HCT116 (cell line): Measurements from ENCODE around the gene FAF2.

ENCODE experiments used
- ATF3 ChIP-seq: IDR thresholded peaks from 2 replicates; pipeline ENCODE4 v1.6.1; 2012
- CTCF ChIP-seq, 3 experiments: fragments of 200-600 bp in 1 of 3; sonication (generic) in 1 of 3; IDR thresholded peaks in 2 of 3; conservative IDR thresholded peaks in 1 of 3; 2 replicates each; pipeline ENCODE4 v1.5.1; 2012 to 2017; ENCODE audit warnings: low read depth in 2 of 3, low read length in 2 of 3, antibody characterized with exemption in 1 of 3, borderline replicate concordance in 1 of 3, control low read depth in 1 of 3, mild to moderate bottlenecking in 1 of 3, mixed read lengths in 1 of 3, mixed run types in 1 of 3, moderate library complexity in 1 of 3; ENCODE audit not compliant: insufficient read depth in 1 of 3
- EGR1 ChIP-seq: IDR thresholded peaks from 2 replicates; pipeline ENCODE4 v1.6.1; 2012; ENCODE audit warnings: low read depth
- FOSL1 ChIP-seq: IDR thresholded peaks from 2 replicates; pipeline ENCODE4 v1.6.1; 2012; ENCODE audit warnings: low read depth
- POLR2A ChIP-seq: IDR thresholded peaks from 2 replicates; pipeline ENCODE4 v1.7.0; 2011; ENCODE audit warnings: borderline replicate concordance; ENCODE audit not compliant: insufficient read depth, insufficient read length; ENCODE audit errors: extremely low read depth
- RAD21 ChIP-seq: IDR thresholded peaks from 2 replicates; pipeline ENCODE4 v1.6.1; 2012; ENCODE audit warnings: low read depth, mild to moderate bottlenecking
- TCF7L2 ChIP-seq: IDR thresholded peaks from 2 replicates; pipeline ENCODE4 v1.7.0; 2011; ENCODE audit warnings: borderline replicate concordance, inconsistent platforms; ENCODE audit not compliant: insufficient read depth, insufficient read length; ENCODE audit errors: extremely low read depth
- ZFX ChIP-seq: fragments of 450-650 bp; IDR thresholded peaks from 2 replicates; pipeline ENCODE4 v1.6.1; 2017
- ZNF274 ChIP-seq: fragments of 200-500 bp; sonication (Bioruptor generic); IDR thresholded peaks from 2 replicates; pipeline ENCODE4 v1.6.1; 2014; ENCODE audit warnings: mild to moderate bottlenecking, low read depth, low read length, inconsistent platforms

DNA sequence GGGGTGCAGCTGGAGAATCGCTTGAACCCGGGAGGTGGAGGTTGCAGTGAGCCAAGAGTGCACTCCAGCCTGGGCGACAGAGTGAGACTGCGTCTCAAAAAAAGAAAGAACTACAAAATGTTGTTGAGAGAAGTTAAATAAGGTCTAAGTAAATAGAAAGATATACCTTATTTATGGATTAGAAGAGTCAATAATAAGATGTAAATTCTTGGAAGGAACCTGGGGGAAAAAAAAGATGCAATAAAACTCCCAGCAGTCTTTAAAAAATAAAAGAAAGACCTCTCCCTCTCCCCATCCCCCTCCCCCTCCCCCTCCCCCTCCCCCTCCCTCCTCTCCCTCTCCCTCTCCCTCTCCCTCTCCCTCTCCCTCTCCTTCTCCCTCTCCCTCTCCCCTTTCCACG lies 15.5 kb upstream of the FAF2 start:
- TF ChIP-seq CTCF (IDR thresholded peaks at IDR 0.05 in 2 of 3, conservative IDR thresholded peaks at IDR 0.05 in 1 of 3; ENCODE audit: borderline replicate concordance in 1 of 3, insufficient read depth in 1 of 3, low read depth in 2 of 3, low read length in 2 of 3) (no peak), RAD21 (no peak), EGR1 (no peak), POLR2A (no peak), FOSL1 (no peak), ZNF274 (no peak), TCF7L2 (no peak), ZFX (no peak), ATF3 (no peak)
